HEK293 (cell line): ENCODE data around the gene EHMT1.

Source experiments
- EGR2 ChIP-seq: fragments of 450-650 bp; formaldehyde crosslinking; IDR thresholded peaks from 2 replicates; pipeline ENCODE4 v1.5.1; 2016; ENCODE audit warnings: low read depth, missing biosample characterization, missing genetic modification characterization
- HIC1 ChIP-seq: fragments of 450-650 bp; formaldehyde crosslinking; IDR thresholded peaks from 2 replicates; pipeline ENCODE4 v1.5.1; 2016; ENCODE audit warnings: missing biosample characterization, missing genetic modification characterization
- KLF1 ChIP-seq: fragments of 450-650 bp; formaldehyde crosslinking; IDR thresholded peaks from 2 replicates; pipeline ENCODE4 v1.5.1; 2016; ENCODE audit warnings: missing biosample characterization, missing genetic modification characterization
- KLF16 ChIP-seq: fragments of 450-650 bp; formaldehyde crosslinking; IDR thresholded peaks from 2 replicates; pipeline ENCODE4 v1.5.1; 2017; ENCODE audit warnings: missing biosample characterization, missing genetic modification characterization
- SCRT1 ChIP-seq: fragments of 450-650 bp; formaldehyde crosslinking; IDR thresholded peaks from 2 replicates; pipeline ENCODE4 v1.5.1; 2016; ENCODE audit warnings: missing biosample characterization, missing genetic modification characterization, borderline replicate concordance
- SCRT2 ChIP-seq: fragments of 450-650 bp; formaldehyde crosslinking; IDR thresholded peaks from 2 replicates; pipeline ENCODE4 v1.5.1; 2016; ENCODE audit warnings: missing biosample characterization, missing genetic modification characterization
- TRIM28 ChIP-seq: IDR thresholded peaks from 2 replicates; pipeline ENCODE4 v1.6.1; 2011; ENCODE audit warnings: low read length, control low read depth, borderline replicate concordance
- ZBTB1 ChIP-seq: fragments of 450-650 bp; formaldehyde crosslinking; IDR thresholded peaks from 2 replicates; pipeline ENCODE4 v1.5.1; 2016; ENCODE audit warnings: missing biosample characterization, missing genetic modification characterization
- ZBTB17 ChIP-seq: fragments of 450-650 bp; formaldehyde crosslinking; IDR thresholded peaks from 2 replicates; pipeline ENCODE4 v1.5.1; 2016; ENCODE audit warnings: missing biosample characterization, missing genetic modification characterization
- ZFP69B ChIP-seq: fragments of 450-650 bp; formaldehyde crosslinking; IDR thresholded peaks from 2 replicates; pipeline ENCODE4 v1.5.1; 2016; ENCODE audit warnings: missing biosample characterization, missing genetic modification characterization
- ZNF112 ChIP-seq: fragments of 450-650 bp; formaldehyde crosslinking; IDR thresholded peaks from 2 replicates; pipeline ENCODE4 v1.5.0; 2017; ENCODE audit warnings: missing biosample characterization, missing genetic modification characterization
- ZNF138 ChIP-seq: fragments of 450-650 bp; formaldehyde crosslinking; IDR thresholded peaks from 2 replicates; pipeline ENCODE4 v1.5.1; 2016; ENCODE audit warnings: missing biosample characterization, missing genetic modification characterization, borderline replicate concordance
- ZNF324 ChIP-seq: fragments of 450-650 bp; formaldehyde crosslinking; IDR thresholded peaks from 2 replicates; pipeline ENCODE4 v1.5.1; 2016; ENCODE audit warnings: missing biosample characterization, missing genetic modification characterization
- ZNF571 ChIP-seq: fragments of 450-650 bp; formaldehyde crosslinking; IDR thresholded peaks from 2 replicates; pipeline ENCODE4 v1.5.0; 2017; ENCODE audit warnings: missing biosample characterization, missing genetic modification characterization
- ZNF585B ChIP-seq: fragments of 450-650 bp; formaldehyde crosslinking; IDR thresholded peaks from 2 replicates; pipeline ENCODE4 v1.5.1; 2016; ENCODE audit warnings: missing biosample characterization, missing genetic modification characterization
- ZNF623 ChIP-seq: fragments of 450-650 bp; formaldehyde crosslinking; IDR thresholded peaks from 2 replicates; pipeline ENCODE4 v1.5.1; 2016; ENCODE audit warnings: missing biosample characterization, missing genetic modification characterization
- ZNF624 ChIP-seq: fragments of 450-650 bp; formaldehyde crosslinking; IDR thresholded peaks from 2 replicates; pipeline ENCODE4 v1.5.1; 2017; ENCODE audit warnings: missing biosample characterization, missing genetic modification characterization
- ZNF747 ChIP-seq: fragments of 450-650 bp; formaldehyde crosslinking; IDR thresholded peaks from 2 replicates; pipeline ENCODE4 v1.5.1; 2016; ENCODE audit warnings: missing biosample characterization, missing genetic modification characterization
- ZNF791 ChIP-seq: fragments of 450-650 bp; formaldehyde crosslinking; IDR thresholded peaks from 2 replicates; pipeline ENCODE4 v1.5.1; 2016; ENCODE audit warnings: missing biosample characterization, missing genetic modification characterization
- TF ChIP-seq, protein P1 (sequence below): fragments of 450-650 bp; formaldehyde crosslinking; IDR thresholded peaks from 2 replicates; pipeline ENCODE4 v1.5.1; 2017; ENCODE audit warnings: missing biosample characterization, missing genetic modification characterization
- TF ChIP-seq, protein P2 (sequence below): fragments of 450-650 bp; formaldehyde crosslinking; IDR thresholded peaks from 2 replicates; pipeline ENCODE4 v1.5.1; 2016; ENCODE audit warnings: missing biosample characterization, missing genetic modification characterization, borderline replicate concordance
- TF ChIP-seq, protein P3 (sequence below): fragments of 450-650 bp; formaldehyde crosslinking; IDR thresholded peaks from 2 replicates; pipeline ENCODE4 v1.5.1; 2016; ENCODE audit warnings: missing biosample characterization, missing genetic modification characterization
- TF ChIP-seq, protein P4 (sequence below): fragments of 450-650 bp; formaldehyde crosslinking; IDR thresholded peaks from 2 replicates; pipeline ENCODE4 v1.5.1; 2016; ENCODE audit warnings: missing biosample characterization, missing genetic modification characterization
- TF ChIP-seq, protein P5 (sequence below): fragments of 450-650 bp; formaldehyde crosslinking; IDR thresholded peaks from 2 replicates; pipeline ENCODE4 v1.5.1; 2016; ENCODE audit warnings: missing biosample characterization, missing genetic modification characterization
- TF ChIP-seq, protein P6 (sequence below): fragments of 450-650 bp; formaldehyde crosslinking; IDR thresholded peaks from 2 replicates; pipeline ENCODE4 v1.5.1; 2016; ENCODE audit warnings: missing biosample characterization, missing genetic modification characterization

Gene EHMT1

GRCh38 chr9:137618105-137619067 lies at the start of gene EHMT1 (continued):
- TF ChIP-seq, protein P1, sequence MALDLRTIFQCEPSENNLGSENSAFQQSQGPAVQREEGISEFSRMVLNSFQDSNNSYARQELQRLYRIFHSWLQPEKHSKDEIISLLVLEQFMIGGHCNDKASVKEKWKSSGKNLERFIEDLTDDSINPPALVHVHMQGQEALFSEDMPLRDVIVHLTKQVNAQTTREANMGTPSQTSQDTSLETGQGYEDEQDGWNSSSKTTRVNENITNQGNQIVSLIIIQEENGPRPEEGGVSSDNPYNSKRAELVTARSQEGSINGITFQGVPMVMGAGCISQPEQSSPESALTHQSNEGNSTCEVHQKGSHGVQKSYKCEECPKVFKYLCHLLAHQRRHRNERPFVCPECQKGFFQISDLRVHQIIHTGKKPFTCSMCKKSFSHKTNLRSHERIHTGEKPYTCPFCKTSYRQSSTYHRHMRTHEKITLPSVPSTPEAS (tag by site-specific recombination), result no peak
- TF ChIP-seq ZNF747 (tag by site-specific recombination), result no peak
- TF ChIP-seq ZNF624 (tag by site-specific recombination), result no peak
- peak; percentile 36; the same call in 1 of the 2 replicates for TF ChIP-seq SCRT2 (tag by site-specific recombination)
- peak; percentile 64; the same call in 1 of the 2 replicates for TF ChIP-seq KLF16
- no peak for TF ChIP-seq ZNF571
- TF ChIP-seq, protein P2, sequence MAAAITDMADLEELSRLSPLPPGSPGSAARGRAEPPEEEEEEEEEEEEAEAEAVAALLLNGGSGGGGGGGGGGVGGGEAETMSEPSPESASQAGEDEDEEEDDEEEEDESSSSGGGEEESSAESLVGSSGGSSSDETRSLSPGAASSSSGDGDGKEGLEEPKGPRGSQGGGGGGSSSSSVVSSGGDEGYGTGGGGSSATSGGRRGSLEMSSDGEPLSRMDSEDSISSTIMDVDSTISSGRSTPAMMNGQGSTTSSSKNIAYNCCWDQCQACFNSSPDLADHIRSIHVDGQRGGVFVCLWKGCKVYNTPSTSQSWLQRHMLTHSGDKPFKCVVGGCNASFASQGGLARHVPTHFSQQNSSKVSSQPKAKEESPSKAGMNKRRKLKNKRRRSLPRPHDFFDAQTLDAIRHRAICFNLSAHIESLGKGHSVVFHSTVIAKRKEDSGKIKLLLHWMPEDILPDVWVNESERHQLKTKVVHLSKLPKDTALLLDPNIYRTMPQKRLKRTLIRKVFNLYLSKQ (tag by site-specific recombination), result no peak
- TF ChIP-seq, protein P3, sequence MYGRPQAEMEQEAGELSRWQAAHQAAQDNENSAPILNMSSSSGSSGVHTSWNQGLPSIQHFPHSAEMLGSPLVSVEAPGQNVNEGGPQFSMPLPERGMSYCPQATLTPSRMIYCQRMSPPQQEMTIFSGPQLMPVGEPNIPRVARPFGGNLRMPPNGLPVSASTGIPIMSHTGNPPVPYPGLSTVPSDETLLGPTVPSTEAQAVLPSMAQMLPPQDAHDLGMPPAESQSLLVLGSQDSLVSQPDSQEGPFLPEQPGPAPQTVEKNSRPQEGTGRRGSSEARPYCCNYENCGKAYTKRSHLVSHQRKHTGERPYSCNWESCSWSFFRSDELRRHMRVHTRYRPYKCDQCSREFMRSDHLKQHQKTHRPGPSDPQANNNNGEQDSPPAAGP (tag by site-specific recombination), result peak; percentile 73
- TF ChIP-seq ZFP69B (tag by site-specific recombination), result peak; percentile 44; the same call in 1 of the 2 replicates
- TF ChIP-seq, protein P4, sequence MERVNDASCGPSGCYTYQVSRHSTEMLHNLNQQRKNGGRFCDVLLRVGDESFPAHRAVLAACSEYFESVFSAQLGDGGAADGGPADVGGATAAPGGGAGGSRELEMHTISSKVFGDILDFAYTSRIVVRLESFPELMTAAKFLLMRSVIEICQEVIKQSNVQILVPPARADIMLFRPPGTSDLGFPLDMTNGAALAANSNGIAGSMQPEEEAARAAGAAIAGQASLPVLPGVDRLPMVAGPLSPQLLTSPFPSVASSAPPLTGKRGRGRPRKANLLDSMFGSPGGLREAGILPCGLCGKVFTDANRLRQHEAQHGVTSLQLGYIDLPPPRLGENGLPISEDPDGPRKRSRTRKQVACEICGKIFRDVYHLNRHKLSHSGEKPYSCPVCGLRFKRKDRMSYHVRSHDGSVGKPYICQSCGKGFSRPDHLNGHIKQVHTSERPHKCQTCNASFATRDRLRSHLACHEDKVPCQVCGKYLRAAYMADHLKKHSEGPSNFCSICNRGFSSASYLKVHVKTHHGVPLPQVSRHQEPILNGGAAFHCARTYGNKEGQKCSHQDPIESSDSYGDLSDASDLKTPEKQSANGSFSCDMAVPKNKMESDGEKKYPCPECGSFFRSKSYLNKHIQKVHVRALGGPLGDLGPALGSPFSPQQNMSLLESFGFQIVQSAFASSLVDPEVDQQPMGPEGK (tag by site-specific recombination), result peak; percentile 89
- TF ChIP-seq HIC1 (tag by site-specific recombination), result peak; percentile 65
- TF ChIP-seq ZNF112 (tag by site-specific recombination), result no peak
- TF ChIP-seq, protein P5, sequence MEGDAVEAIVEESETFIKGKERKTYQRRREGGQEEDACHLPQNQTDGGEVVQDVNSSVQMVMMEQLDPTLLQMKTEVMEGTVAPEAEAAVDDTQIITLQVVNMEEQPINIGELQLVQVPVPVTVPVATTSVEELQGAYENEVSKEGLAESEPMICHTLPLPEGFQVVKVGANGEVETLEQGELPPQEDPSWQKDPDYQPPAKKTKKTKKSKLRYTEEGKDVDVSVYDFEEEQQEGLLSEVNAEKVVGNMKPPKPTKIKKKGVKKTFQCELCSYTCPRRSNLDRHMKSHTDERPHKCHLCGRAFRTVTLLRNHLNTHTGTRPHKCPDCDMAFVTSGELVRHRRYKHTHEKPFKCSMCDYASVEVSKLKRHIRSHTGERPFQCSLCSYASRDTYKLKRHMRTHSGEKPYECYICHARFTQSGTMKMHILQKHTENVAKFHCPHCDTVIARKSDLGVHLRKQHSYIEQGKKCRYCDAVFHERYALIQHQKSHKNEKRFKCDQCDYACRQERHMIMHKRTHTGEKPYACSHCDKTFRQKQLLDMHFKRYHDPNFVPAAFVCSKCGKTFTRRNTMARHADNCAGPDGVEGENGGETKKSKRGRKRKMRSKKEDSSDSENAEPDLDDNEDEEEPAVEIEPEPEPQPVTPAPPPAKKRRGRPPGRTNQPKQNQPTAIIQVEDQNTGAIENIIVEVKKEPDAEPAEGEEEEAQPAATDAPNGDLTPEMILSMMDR (tag by site-specific recombination), result peak; percentile 57
- no peak for TF ChIP-seq ZNF623 (tag by site-specific recombination)
- no peak for TF ChIP-seq KLF1
- TF ChIP-seq ZNF138 (tag by site-specific recombination), result peak; percentile 6; the same call in 1 of the 2 replicates
- no peak for TF ChIP-seq SCRT1 (tag by site-specific recombination)
- TF ChIP-seq TRIM28, result no peak
- TF ChIP-seq EGR2 (tag by site-specific recombination), result no peak; the same call in 1 of the 2 replicates
- TF ChIP-seq, protein P6, sequence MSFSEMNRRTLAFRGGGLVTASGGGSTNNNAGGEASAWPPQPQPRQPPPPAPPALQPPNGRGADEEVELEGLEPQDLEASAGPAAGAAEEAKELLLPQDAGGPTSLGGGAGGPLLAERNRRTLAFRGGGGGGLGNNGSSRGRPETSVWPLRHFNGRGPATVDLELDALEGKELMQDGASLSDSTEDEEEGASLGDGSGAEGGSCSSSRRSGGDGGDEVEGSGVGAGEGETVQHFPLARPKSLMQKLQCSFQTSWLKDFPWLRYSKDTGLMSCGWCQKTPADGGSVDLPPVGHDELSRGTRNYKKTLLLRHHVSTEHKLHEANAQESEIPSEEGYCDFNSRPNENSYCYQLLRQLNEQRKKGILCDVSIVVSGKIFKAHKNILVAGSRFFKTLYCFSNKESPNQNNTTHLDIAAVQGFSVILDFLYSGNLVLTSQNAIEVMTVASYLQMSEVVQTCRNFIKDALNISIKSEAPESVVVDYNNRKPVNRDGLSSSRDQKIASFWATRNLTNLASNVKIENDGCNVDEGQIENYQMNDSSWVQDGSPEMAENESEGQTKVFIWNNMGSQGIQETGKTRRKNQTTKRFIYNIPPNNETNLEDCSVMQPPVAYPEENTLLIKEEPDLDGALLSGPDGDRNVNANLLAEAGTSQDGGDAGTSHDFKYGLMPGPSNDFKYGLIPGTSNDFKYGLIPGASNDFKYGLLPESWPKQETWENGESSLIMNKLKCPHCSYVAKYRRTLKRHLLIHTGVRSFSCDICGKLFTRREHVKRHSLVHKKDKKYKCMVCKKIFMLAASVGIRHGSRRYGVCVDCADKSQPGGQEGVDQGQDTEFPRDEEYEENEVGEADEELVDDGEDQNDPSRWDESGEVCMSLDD (tag by site-specific recombination), result peak; percentile 89
- TF ChIP-seq ZNF791 (tag by site-specific recombination), result no peak
- TF ChIP-seq ZNF585B, result no peak
- peak; percentile 47; the same call in 1 of the 2 replicates for TF ChIP-seq ZBTB17 (tag by site-specific recombination)
- no peak; the same call in 1 of the 2 replicates for TF ChIP-seq ZNF324 (tag by site-specific recombination)
- TF ChIP-seq ZBTB1, result no peak
